ENCODE data around the gene ATP11B.

- TF ChIP-seq CTCF (IDR thresholded peaks at IDR 0.05) (no peak), POLR2A (IDR thresholded peaks at IDR 0.05) (no peak), EP300 (IDR thresholded peaks at IDR 0.05) (no peak)
These were observed 5.8 kb upstream of the ATP11B start for GRCh38 chr3:182787302-182788036.

All from tibial nerve (tissue), 4 donors.